Forelimb muscle (tissue), 1 donor: ENCODE measurements around the gene DDX50. TPM values are rescaled to one million over a fixed set of nuclear protein-coding genes. Genes with fewer than 3 reads are reported as not detected.

Experiments
- DNase-seq: peaks from one replicate; pipeline ENCODE4 v3.0.0-alpha.2; 2013; ENCODE audit warnings: low read depth
- polyA plus RNA-seq: library from polyadenylated mRNA; unstranded; fragments of 120-200 nt; gene quantifications from one replicate; pipeline ENCODE4 v1.2.1, GENCODE V29; 2013; ENCODE audit not compliant: insufficient read length

Gene DDX50
- polyA plus RNA-seq, 1 donor, result 45.8 TPM

DNA sequence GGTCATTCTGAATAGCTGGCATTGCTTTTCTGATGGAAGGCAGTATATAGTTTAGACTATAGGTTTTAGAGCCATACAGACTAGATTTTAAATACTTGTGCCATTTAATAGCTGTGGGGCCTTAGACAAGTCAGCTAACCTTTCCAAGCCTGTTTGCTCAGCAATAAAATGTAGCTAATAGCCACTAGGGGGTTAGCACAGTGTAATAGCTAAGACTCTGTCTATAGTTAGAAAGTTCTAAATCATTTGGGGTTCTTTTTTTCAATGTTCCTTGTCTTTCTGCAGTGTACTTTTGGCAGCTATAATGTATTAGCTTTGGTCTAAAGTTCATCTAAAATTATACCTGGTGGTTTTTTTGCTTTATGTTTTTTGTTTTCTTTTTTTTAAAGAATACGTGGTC, 80.0 kb downstream of the DDX50 start:
- DNase-seq, result no peak

DNA sequence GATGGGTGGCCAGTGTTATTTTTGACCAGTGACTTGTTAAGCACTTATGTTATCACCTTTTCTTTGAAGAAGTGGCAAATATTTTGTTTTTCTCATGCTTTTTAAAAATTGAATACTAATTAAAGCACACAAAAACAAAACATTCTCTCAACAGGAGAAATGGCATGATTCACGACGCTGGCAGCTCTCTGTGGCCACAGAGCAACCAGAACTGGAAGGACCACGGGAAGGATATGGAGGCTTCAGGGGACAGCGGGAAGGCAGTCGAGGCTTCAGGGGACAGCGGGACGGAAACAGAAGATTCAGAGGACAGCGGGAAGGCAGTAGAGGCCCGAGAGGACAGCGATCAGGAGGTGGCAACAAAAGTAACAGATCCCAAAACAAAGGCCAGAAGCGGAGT, 81.3 kb downstream of the DDX50 start:
- no peak for DNase-seq

DNA sequence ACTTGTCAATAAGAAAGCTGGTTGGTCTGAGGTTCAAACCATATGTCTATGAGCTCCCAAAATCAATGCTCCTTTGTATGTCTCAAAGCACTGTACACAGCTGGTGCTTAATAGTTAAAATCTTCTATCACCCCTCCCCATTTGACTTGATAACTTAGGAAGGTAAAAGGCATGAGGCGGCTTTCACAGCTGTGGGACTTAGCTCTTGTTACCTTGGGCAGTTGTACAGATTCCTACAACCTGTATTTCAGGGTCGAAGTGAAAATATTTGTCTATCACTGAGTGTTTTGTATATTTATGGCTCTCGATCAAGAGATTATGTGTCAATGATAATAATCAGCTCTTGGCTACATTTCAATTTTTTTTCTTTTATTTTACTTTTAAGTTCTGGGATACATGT, 86.5 kb downstream of the DDX50 start:
- DNase-seq, result no peak

DNA sequence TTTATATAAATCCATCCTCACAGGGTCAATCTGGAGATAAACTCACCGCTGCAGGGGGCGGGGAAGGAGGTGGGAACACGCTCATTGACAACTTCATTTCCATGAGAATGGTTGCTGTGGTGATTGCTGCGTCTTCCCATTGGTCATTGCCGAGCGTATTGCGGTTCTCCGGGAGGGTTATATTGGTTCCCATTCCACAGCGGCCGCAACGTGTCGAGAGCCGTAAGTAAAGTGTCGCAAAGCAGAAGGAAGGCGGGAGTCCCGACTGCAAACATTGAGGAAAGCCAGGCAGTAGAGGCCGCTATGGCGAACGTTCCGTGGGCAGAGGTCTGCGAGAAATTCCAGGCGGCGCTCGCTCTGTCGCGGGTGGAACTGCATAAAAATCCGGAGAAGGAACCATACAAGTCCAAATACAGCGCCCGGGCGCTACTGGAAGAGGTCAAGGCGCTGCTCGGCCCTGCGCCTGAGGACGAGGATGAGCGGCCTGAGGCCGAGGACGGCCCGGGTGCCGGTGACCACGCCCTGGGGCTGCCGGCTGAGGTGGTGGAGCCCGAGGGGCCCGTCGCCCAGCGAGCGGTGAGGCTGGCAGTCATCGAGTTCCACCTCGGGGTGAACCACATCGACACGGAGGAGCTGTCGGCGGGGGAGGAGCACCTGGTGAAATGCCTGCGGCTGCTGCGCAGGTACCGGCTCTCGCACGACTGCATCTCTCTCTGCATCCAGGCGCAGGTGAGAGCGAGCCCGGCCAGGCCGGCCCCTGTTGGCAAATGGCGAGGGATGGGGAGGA, 87.6 kb downstream of the DDX50 start, which contains the start of gene KIFBP:
TSS of gene KIFBP (plus strand) at position 274 of the 787 bp plus-strand sequence. CDS start at position 304, 30 bp downstream.
- DNase-seq, result peak; percentile 98

DNA sequence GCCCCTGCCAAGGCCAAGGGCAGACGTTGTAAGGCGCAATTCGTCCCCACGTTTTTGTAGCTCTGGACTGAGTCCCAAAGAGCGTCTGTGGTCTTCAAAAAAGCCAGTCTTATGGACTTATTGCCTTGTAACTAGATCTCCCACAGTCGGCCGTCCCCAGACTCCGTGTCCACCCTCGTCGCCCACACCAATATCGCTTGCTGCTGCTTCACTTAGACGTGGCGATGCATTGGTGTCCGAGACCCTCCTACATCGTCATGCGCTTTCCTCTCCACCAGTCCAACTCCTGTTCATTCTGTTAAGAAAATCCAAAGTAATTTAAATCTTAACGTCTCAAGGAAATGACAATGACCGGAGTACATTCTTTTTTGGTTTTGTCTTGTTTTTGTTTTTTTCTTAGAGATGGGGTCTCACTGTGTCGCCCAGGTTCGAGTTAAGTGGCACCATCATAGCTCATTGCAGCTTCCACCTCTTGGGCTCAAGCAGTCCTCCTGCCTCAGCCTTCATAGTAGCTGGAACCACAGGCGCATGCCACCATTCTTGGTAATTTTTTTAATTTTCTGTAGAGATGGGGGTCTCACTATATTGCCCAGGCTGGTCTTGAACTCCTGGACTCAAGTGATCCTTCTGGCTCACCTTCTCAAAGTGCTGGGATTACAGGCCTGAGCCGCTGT, 88.3 kb downstream of the DDX50 start:
- no peak for DNase-seq

DNA sequence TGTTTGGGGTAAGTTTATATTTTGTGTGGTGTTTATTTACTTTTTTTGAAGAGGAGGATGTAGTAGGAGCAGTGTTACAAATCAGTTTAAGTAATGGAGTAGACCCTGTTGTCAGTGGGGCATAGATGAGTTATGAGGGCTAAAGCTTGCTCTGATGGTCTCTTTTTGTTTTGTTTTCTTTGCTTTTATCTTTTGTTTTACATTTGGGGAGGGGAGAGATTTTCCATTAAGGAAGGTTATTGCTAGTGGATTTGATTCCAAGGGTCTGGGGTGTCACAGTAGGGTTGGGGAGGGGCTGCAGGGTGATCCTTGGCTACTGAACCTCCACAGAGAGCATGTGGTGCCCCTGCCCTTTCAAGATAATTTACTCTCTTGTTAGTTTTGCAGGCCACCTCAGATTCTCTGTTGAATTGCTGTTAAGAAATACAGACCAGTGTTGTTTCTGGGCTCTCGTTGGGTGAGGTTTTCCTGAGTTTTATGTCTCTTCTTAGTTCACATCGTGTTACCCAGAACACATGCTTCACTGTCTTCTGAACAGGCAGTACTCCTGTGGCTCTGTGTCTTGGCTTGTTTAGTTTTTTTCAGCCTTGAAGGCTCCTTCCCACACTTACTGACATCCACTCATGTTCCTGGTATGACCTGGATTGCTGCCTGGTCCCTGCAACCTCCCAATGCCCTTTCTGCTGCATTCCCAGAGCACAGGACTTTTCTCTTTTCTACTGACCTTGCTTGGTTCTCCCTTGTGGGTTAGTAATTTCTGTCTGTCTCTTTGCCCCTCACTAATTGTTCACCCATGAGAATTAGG, 91.7 kb downstream of the DDX50 start:
- no peak for DNase-seq

Other genes with a start within 250 kb of the DDX50 start
- 69.5 TPM for gene CCAR1, start 180.1 kb upstream of the DDX50 start, polyA plus RNA-seq
- gene STOX1, start 73.8 kb upstream of the DDX50 start, polyA plus RNA-seq, result 2.5 TPM
- gene DDX21, start 54.9 kb downstream of the DDX50 start, polyA plus RNA-seq, result 43.1 TPM
- 23.4 TPM for gene KIFBP, start 87.5 kb downstream of the DDX50 start, polyA plus RNA-seq
- 23.1 TPM for gene SRGN, start 186.8 kb downstream of the DDX50 start, polyA plus RNA-seq
- 41.6 TPM for gene VPS26A, start 222.9 kb downstream of the DDX50 start, polyA plus RNA-seq